ENCODE measurements around the gene SIRT4. TPM values are rescaled to one million over a fixed set of nuclear protein-coding genes. Genes with fewer than 3 reads are reported as not detected.
"Not testable (repeated sequence)": the region's sequence is repeated elsewhere in the genome, so short reads cannot be mapped to it uniquely, and the experiment has no call there.

SIRT4 gene
- total RNA-seq, 1 donor from 2014 or later = not detected

DNA sequence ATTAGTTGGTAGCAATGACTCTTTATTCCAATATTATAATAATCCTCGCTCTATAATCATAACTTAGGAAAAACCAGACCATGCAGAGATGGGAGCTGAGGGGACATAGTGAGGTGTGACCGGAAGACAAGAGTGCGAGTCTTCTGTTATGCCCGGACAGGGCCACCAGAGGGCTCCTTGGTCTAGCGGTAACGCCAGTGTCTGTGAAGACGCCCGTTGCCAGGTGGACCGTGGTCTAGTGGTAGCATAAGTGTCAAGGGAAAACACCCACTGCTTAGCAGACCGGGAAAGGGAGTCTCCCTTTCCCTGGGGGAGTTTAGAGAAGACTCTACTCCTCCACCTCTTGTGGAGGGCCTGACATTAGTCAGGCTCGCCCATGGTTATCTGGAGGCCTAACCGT lies 33.3 kb downstream of the SIRT4 start:
- peak; percentile 61 for DNase-seq (ENCODE audit: low spot score)

DNA sequence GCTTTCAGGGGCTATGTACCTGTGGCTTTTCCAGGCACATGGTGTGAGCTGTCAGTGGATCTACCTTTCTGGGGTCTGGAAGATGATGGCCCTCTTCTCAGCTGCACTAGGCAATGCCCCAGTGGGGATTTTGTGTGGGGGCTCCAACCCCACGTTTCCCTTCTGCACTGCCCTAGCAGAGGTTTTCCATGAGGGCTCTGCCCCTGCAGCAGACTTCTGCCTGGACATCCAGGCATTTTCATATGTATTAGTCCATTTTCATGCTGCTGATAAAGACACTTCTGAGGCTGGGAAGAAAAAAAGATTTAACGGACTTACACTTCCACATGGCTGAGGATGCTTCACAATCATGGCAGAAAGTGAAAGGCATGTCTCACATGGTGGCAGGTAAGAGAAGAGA lies 34.3 kb downstream of the SIRT4 start:
- DNase-seq (ENCODE audit: low spot score) = not testable (repeated sequence)

DNA sequence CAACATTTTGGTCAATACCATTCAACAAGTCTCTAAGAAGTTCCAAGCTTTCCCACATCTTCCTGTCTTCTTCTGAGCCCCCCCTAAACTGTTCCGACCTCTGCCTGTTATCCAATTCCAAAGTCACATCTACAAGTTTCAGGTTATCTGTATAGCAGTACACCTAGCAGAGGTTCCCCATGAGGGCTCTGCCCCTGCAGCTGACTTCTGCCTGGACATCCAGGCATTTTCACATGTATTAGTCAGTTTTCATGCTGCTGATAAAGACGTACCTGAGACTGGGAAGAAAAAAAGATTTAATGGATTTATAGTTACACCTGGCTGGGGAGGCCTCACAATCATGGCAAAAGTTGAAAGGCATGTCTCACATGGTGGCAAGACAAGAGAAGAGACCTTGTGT lies 35.6 kb downstream of the SIRT4 start:
- DNase-seq (ENCODE audit: low spot score) = no peak

- no peak for DNase-seq (ENCODE audit: low spot score)
Measured at GRCh38 chr12:120339256-120339655, 37.1 kb downstream of the SIRT4 start.

- DNase-seq (ENCODE audit: low spot score) = no peak
Measured at GRCh38 chr12:120342175-120343038, 40.3 kb downstream of the SIRT4 start.

- no peak for DNase-seq (ENCODE audit: low spot score)
Measured at GRCh38 chr12:120343039-120343537, 41.0 kb downstream of the SIRT4 start.

DNA sequence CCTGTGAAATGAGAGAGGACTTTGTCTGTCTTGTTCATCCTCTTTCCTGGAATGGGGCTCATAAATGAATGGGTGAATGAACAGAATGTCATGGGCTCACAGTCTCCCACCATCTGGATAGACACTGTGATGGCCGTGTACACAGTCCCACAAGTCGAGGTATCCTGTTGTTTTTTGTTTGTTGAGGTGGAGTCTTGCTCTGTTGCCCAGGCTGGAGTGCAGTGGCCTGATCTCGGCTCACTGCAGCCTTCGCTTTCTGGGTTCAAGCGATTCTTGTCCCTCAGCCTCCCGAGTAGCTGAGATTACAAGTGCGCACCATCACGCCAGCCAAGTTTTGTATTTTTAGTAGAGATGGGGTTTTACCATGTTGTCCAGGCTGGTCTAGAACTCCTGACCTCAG lies 41.6 kb downstream of the SIRT4 start:
- DNase-seq (ENCODE audit: low spot score) = no peak

DNA sequence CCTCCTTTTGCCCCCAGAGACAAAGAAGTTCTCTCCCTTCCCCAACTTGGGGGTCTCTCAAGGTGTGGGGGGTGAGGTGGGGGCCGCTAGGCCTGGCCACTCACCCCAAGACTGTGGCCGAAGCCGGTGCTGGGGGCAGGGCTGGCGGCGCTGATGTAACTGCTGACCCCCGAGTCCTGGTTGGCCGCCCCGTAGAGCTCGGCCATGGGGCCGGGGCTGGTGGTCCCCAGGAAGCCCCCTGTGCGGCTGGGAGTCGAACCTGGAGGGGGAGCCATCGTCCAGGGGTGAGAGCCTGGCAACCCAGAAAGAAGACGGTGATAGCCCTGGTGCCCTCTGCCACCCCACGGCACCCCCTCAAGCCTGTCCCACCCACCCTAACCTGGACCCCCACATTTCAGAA lies 43.9 kb downstream of the SIRT4 start:
- no peak for DNase-seq (ENCODE audit: low spot score)

DNA sequence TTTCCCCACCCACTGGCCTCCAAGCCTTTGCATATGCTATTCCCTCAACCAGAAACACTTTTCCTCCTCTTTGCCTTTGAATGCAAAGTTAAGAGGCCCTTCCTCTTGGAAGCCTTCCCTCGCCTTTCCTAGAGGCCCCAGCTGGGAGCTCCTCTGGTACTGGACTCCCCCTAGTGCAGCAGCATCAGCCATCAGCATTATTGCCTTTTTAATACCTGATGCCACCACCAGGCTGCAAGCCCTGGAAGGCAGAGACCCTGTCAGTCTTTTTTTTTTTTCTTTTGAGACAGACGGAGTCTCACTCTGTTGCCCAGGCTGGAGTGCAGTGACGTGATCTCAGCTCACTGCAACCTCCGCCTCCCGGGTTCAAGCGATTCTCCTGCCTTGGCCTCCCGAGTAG lies 44.6 kb downstream of the SIRT4 start:
- no peak for DNase-seq (ENCODE audit: low spot score)

DNA sequence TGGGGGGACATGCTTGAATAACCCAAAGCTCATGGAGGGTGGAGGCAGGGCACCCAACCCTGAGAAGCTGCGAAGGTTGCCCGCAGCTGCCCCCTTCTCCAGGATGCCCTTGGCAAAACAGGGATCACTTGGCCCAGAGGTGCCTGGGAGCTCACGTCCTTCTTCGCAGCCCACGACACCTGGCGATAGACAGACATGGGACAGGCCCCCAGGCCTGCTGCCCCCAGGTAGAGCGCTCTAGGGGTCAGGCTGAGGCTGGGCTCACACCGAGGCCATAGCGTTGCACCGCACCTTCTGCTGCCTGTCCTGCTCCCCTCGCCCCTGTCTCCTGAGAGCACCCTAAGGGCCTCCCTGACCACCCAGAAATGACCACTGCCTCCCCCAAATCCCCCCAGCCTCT lies 45.6 kb downstream of the SIRT4 start:
- no peak for DNase-seq (ENCODE audit: low spot score)

GRCh38 chr12:120350576-120351350 lies 48.6 kb downstream of the SIRT4 start:
- no peak for DNase-seq (ENCODE audit: low spot score)

GRCh38 chr12:120352117-120352516 lies 50.0 kb downstream of the SIRT4 start:
- DNase-seq (ENCODE audit: low spot score) = no peak

GRCh38 chr12:120353136-120353535 lies 51.0 kb downstream of the SIRT4 start:
- no peak for DNase-seq (ENCODE audit: low spot score)

GRCh38 chr12:120353556-120354317 lies 51.6 kb downstream of the SIRT4 start:
- DNase-seq (ENCODE audit: low spot score) = no peak

DNA sequence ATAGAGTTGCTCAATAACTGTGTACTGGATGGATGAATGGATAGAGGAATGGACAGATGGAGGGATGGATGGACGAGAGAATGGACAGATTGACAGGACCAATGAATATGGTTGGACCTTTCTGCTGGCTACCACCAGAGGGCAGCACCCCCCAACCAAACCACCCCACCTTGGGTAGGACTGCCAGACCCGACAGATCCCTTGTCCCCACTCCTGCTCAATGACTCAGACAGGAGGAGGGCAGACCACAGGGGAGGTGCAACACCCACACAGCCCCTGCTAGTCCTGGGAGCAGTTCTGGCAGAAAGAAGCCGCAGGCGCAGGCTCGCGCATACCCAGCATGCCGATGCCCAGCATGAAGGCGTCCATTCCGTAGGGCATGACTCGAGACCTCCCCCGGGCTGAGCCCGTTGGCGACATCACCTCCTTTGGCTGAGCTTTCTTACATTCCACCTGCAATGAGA lies 54.5 kb downstream of the SIRT4 start:
- DNase-seq (ENCODE audit: low spot score) = peak; percentile 81

GRCh38 chr12:120357104-120357503 lies 55.0 kb downstream of the SIRT4 start:
- no peak for DNase-seq (ENCODE audit: low spot score)

DNA sequence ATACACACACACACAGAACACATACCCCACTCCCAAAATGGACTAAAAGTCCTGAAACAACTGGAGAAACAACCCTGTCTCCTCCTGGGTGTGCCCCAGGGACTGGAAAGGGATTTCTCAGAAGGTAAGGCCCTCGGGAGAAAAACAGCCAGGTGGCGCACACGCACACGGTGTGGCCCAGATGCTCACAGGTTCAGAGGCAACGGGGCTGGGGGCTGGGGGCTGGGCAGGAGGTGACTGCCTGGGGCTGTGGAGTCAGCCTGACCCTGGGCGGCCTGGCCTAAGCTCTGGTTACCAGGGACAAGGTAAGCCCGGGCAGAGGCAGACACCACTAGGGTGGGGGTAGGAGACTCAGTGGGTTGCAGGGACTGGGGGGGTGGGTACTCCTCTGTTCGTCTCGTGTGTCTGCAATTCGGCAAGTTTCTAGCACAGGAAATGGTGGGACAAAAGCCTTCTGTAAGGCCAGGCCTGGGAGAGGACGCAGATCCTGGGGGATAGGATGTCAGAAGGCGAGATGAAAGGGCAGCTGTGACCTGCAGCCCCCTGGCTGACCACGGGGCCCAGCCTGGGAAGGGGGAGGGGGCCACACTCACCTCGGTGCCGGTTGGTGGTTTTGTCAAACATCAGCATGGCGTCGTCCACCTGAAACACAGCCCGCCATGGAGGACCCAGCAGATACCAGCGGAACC lies 56.4 kb downstream of the SIRT4 start:
- no peak for DNase-seq (ENCODE audit: low spot score)

- no peak for DNase-seq (ENCODE audit: low spot score)
Measured at GRCh38 chr12:120359128-120359527, 57.0 kb downstream of the SIRT4 start.

DNA sequence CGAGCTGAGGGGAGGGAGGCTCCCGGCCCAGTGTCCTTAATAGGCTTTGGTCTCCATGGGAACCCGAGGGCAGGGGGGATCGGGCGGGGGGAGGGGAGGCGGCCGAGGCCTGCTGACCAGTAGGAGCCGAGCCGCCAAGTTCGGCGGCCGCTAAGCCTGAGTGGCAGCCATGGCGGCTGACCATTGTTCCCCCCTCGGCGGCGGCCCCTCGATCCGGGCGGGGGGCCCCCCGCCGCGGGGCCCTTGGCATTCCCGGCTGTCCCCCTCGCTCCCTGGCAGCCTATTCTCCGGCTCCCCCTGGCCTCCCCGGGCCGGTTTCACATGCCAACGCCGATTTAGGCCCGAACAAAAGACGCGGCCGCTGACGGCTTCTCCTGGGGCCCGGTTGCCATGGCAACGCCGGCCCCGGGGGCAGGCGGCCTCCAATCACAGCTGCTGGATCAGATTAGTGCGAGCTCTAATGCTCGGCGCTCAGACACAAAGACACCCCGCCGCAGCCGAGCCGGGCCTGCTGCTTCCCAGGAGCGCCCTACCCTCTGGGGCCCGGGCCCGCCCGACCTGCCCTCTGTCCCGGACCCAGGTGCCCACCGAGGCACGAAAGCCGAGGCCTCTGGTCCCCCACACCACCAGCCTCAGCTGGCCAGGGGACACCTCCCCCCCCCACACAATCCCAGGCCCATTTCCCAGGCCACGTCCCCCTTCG lies 59.5 kb downstream of the SIRT4 start:
- DNase-seq (ENCODE audit: low spot score) = peak; percentile 55

Data from ureter (tissue), 1 donor.